GM19238 (cell line): ENCODE data around the gene PDS5A.
"Not testable (repeated sequence)": the region's sequence is repeated elsewhere in the genome, so short reads cannot be mapped to it uniquely, and the experiment has no call there.

ENCODE experiments used
- DNase-seq: peaks from one replicate; pipeline ENCODE4 v3.0.0; 2011; ENCODE audit warnings: low spot score; ENCODE audit not compliant: insufficient read length

PDS5A gene

DNA sequence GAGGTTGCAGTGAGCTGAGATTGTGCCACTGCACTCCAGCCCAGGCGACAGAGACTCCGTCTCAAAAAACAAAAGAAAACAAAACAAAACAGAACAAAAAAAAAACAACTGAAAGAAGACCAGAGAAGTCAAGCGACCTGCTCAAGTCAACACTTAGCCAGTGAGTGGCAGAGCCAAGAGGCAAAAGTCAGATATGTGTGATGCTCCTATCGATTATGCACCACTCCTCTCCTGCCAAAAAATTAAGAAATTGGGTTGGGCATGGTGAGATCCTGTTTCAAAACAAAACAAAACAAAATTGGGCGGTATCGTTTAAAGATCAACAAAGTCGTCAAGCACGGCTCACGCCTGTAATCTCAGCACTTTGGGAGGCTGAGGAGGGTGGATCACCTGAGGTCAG, 137.7 kb downstream of the PDS5A start:
- no peak for DNase-seq

DNA sequence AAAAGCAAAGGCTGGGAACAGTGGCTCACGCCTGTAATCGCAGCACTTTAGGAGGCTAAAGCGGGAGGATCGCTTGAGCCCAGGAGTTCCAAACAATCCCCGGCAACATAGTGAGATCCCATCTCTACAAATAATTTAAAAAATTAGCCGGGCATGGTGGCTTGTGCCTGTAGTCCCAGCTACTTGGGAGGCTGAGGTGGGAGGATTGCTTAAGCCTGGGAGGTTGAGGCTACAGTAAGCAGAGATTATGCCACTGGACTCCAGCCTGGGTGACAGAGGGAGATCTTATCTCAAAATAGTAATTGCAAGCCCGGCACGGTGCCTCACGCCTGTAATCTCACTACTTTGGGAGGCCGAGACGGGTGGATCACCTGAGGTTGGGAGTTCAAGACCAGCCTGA, 139.3 kb downstream of the PDS5A start:
- not testable (repeated sequence) for DNase-seq

DNA sequence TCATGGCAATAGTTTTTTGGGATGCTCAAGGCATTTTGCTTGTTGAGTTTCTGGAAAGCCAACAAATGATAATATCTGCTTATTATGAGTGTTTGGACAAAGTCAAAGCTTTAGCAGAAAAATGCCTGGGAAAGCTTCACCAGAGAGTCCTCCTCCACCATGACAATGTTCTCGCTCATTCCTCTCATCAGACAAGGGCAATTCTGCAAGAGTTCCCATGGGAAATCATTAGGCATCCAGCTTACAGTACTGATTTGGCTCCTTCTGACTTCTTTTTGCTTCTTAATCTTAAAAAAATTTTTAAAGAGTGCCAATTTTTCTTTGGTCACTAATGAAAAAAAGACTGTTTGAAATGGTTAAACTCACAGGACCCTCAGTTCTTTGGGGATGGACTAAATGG, 143.4 kb downstream of the PDS5A start:
- no peak for DNase-seq

DNA sequence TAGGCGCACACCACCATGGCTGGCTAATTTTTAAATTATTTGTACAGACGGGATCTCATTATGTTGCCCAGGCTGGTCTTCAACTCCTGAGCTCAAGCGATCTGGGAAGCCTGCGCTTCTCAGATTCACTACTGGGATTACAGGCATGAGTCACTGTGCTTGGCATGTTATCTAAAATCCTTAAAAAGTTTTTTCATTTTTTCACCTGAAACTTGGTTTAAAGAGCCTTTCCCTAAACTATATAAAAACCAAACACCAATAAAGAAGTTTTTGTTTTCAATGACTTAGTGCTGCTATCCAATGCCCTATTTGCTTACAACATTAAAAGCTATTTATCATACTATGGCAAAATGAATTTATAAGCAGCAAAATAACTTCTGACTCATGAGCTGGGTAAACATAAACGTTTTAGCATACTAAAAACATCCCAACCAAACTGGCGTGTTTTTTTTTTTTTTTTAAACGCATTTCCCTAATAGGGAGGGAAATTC, 151.9 kb downstream of the PDS5A start:
- no peak for DNase-seq

DNA sequence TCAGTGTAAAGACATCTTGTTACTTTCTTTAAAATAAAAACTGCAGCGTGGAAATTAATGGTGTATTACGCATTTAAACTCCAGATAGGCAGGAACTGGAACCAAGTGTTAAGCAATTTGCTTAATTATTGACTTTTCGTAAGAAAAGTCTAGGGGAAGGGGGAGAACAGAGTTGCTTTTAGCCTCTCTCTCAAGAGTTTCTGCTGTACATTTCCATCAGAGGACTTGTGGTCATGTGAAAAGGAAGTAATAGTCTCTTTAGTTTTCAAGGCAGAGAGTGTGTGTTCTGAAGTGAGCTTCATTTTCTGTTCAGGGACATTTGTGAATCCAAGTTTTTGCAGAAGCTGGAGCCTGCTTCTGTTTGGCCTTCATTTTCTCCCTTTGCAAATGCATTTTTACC, 152.6 kb downstream of the PDS5A start:
- DNase-seq: no peak

DNA sequence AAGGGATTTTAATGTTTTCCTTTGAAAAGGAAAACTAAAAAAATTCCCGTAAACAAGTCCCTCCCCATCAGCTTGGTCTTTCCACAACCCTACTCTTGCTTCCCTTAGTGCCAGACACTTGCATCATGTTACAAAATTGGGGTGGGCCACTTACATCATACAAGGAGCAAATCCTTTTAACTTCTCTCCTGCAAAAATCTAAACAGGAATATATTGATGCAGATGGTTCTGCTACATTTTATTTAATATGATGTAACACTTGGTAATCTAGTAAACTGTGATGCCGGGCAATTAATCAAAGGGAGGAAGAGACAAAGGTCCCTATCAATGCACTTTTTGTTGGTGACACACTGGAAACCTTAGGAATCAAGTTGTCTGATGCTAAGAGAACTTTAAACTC, 154.5 kb downstream of the PDS5A start:
- no peak for DNase-seq

DNA sequence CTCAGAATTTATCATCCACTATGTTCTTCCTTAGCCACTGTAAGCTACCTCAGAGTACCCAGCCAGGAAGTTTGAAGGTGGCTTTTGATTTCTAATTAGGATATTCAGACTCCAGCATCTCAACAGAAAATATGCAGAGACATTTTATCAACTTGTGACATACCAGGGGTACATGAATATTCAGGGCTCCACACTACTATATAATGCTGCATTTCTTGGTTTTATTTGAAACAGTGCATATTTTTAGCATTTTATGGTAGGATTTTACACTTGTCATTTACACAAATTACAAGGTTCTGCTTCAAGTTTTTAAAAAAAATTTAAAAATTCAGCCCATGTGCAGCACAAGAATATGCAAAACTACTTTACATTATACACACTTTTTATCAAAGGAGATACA, 155.0 kb downstream of the PDS5A start:
- DNase-seq: no peak

DNA sequence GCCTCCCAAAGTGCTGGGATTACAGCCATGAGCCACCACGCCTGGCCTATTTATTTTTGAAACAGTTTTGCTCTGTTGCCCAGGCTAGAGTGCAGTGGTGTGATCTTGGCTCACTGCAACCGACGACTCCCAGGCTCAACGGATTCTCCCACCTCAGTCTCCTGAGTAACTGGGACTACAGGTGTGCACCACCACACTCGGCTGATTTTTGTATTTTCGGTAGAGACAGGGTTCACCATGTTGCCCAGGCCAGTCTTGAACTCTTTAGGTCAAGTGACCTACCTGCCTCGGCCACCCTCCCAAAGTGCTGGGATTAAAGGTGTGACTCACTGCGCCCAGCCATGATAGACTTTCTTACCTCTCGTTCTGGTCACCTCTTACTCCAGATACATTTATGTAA, 155.8 kb downstream of the PDS5A start:
- DNase-seq: no peak

DNA sequence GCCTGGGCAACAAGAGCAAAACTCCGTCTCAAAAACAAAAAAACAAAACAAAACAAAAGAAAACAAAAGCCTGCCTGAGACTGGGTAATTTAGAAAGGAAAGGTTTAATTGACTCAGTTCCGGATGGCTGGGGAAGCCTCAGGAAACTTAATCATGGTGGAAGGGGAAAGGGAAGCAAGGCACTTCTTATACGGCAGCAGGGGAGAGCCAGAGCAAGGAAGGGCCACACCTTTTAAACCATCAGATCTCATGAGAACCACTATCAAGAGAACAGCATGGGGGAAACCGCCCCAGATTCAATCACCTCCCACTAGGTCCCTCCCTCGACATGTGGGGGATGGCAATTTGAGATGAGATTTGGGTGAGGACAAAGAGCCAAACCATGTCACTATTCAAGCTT, 157.5 kb downstream of the PDS5A start:
- DNase-seq: no peak

DNA sequence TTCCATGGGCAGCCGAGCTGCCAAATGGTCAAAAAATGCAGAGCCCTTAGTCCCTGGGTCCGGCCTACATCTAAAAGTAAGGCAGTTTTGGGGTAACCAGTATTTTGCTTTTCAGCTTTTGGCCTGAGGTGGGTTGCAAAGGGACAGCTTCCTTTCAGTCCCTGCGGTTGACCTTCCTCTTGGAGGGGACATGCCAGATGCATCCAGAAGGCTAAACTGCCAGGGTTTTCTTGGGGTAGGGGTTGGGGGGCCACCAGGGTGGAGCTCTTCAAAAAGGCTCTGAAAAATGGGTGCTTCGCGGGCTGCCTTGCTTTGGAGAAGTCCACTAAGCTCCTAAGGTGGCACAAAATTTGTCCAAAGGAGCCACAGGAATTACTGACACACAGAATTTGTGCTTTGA, 159.1 kb downstream of the PDS5A start:
- DNase-seq: no peak

DNA sequence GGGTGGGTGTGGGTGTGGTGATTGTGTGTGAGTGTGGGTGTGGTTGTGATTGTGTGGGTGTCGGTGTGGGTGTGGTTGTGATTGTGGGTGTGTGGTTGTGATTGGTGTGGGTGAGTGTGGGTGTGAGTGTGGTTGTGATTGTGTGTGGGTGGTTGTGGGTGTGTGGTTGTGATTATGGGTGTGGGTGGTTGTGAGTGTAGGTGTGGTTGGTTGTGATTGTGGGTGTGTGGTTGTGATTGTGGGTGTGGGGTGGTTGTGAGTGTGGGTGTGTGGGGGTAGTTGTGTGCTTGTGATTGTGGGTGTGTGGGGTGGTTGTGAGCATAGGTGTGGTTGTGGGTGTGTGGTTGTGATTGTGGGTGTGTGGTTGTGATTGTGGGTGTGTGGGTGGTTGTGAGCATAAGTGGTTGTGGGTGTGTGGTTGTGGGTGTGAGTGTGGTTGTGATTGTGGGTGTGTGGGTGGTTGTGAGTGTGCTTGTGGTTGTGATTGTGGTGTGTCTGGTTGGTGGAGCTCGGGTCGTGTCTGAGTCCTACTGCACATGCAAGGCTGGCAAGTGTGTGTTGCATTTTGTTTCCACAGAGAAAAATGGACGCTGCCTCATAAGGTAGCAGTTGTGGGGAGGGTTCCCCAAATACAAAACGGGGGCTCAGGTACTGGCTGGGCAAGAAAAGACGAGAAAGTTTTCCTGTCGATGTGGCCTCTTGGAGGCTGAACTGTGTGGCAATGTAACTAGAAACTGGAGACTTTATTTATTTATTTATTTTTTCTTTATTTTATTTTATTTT, 163.1 kb downstream of the PDS5A start:
- no peak for DNase-seq

DNA sequence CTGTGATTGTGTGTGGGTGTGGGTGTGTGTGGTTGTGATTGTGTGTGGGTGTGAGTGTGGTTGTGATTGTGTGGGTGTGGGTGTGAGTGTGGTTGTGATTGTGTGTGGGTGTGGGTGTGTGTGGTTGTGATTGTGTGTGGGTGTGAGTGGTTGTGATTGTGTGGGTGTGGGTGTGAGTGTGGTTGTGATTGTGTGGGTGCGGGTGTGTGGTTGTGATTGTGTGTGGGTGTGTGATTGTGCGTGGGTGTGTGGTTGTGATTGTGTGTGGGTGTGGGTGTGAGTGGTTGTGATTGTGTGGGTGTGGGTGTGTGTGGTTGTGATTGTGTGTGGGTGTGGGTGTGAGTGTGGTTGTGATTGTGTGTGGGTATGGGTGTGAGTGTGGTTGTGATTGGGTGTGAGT, 163.9 kb downstream of the PDS5A start:
- DNase-seq: not testable (repeated sequence)

DNA sequence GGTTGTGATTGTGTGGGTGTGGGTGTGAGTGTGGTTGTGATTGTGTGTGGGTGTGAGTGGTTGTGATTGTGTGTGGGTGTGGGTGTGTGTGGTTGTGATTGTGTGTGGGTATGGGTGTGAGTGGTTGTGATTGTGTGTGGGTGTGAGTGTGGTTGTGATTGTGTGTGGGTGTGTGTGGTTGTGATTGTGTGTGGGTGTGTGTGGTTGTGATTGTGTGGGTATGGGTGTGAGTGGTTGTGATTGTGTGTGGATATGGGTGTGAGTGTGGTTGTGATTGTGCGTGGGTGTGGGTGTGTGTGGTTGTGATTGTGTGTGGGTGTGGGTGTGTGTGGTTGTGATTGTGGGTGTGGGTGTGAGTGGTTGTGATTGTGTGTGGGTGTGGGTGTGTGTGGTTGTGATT, 164.7 kb downstream of the PDS5A start:
- not testable (repeated sequence) for DNase-seq

DNA sequence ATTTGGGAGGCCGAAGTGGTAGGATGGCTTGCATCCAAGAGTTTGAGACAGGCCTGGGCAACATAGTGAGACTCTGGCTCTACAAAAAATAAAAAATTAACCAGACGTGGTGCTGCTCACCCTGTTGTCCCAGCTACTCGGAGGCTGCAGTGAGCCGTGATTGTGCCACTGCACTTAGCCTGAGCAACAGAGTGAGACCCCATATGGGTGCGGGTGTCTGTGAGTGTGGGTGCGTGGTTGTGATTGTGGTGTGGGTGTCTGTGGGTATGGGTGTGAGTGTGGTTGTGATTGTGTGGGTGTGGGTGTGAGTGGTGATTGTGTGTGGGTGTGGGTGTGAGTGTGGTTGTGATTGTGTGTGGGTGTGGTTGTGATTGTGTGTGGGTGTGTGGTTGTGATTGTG, 165.2 kb downstream of the PDS5A start:
- no peak for DNase-seq

DNA sequence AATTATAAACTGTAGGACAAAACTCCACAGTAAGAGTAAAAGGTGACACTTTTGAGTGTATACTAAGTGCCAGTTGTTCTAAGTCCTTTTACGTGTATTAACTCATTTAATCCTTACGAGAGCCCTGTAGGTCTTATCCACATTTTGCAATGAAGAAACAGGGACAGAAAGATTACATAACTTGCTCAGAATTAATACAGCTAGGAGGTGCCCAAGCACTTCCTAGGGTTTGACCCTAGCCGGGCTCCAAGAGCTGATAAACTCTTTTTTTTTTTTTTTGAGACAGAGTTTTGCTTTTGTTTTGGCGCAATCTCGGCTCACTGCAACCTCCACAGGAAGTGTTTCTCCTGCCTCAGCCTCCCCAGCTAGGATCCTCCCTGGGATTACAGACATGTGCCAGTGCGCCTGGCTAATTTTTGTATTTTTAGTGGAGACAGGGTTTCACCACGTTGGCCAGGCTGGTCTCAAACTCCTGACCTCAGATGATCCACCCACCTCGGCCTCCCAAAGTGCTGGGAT, 169.4 kb downstream of the PDS5A start:
- DNase-seq: no peak

DNA sequence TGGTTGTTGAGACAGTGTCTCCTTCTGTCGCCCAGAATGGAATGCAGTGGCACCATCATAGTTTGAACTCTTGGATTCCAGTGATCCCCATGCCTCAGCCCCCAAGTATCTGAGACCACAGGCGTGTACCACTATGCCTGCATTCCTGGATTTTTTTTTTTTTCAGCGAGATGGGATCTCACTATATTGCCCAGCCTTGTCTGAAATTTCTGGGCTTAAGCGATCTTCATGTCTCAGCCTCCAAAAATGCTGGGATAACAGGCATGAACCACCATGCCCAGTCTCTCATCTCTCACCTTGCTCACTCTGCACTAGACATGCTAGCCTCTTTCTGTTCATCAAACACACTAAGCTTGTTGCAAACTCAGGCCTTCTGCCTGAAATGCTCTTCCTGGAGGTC, 175.7 kb downstream of the PDS5A start:
- no peak for DNase-seq

DNA sequence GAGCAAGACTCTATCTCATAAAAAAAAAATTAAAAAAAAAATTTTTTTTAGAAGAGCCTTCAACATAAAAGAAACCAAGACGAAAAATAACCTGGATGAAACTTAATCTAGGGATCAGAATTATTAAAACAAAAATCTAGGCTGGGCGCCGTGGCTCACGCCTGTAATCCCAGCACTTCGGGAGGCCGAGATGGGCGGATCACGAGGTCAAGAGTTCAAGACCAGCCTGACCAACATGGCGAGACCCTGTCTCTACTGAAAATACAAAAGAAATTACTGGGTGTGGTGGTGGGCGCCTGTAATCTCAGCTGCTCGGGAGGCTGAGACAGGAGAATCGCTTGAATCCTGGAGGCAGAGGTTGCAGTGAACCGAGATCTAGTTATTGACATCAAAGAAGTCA, 184.7 kb downstream of the PDS5A start:
- DNase-seq: not testable (repeated sequence)

DNA sequence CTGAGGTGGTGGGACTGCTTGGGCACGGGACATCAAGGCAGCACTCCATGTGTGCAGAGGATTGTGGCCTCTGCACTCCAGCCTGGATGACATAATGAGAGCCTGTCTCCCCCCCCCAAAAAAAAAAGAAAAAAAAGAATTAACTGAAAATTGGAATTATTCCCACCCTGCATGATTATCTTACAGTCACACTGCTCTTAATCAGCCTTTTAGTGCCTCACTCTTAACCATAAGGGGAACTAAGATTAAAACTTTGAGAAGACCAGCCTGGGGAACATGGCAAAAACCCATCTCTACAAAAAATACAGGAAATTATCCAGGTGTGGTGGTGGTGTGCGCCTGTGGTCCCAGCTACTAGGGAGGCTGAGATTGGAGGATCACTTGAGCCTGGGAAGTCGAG, 185.2 kb downstream of the PDS5A start:
- DNase-seq: no peak

DNA sequence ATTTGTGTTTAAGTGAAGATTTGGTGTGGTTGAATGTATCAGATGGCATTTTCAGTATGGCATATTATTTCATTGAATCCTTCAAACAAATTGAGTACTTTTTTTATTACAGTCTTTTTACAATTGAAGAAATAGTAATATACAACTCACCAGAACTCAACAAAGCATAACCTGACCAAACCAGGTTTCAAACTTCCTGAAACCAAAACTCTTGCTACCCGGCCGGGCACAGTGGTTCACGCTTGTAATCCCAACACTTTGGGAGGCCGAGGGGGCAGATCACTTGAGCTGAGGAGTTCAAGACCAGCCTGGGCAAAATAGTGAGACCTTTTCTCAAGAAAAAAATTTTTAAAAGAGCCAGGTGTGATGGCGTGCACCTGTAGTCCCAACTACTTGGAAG, 185.6 kb downstream of the PDS5A start:
- no peak for DNase-seq

DNA sequence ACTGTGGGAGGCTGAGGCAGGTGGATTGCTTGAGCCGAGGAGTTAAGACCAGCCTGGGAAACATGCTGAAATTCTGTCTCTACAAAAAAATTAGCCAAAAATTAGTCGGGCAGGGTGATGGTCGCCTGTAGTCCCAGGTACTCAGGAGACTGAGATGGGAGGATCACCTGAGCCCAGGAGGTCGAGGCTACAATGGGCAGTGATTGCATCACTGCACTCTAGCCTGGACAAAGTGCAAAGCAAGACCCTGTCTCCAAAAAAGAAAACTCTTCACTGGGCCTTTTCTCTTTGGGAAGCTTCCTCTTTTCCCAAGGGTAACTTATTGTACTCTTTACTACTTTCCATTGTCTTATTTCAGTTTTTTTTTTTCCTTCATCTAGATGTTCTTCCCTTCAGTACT, 190.9 kb downstream of the PDS5A start:
- DNase-seq: no peak

DNA sequence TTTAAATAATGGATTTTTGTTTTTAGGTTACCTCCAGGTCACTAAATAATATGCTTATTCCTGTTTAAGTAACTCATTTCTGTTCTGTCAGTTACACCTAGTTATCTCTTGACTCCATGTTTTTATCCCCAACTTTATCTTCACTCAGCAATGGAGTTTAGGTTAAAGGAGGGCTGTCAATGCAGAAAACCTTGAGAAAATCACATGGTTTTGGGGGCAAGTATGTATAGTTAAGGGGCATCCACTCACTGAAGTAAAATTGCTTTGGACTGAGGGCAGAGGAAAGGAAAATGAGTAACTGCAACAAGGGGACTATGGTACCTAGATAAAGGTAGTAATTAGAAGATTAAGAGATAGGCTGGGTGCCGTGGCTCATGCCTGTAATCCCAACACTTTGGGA, 192.6 kb downstream of the PDS5A start:
- no peak for DNase-seq

DNA sequence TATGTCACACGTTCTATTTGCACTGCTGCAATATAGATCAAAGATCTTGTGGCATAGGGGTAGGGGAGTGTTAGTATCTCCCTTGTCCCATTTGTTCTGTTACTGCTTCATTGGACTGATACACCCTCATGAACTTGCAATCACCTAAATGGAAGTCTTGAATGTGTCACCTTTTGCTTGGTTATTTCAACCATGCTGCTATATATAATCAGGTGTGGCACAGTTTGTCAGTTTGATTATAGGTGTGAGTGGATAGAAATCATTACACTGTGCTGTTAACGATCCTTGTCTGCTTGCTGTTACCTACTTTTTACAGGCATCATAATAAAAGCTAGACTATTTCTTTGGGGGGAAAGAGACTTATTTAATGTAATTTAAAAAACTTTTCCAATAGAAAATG, 195.7 kb downstream of the PDS5A start:
- DNase-seq: not testable (repeated sequence)
